Cortex of kidney (tissue), 1 donor: ENCODE measurements around the gene SLC38A9.
"Not testable (repeated sequence)": the region's sequence is repeated elsewhere in the genome, so short reads cannot be mapped to it uniquely, and the experiment has no call there.

Experiments used
- DNase-seq: peaks from one replicate; lab custom pipeline; 2025; lab: John Stamatoyannopoulos, UW

Gene SLC38A9

GRCh38 chr5:55610542-55610941 is 101.6 kb downstream of the SLC38A9 start:
- DNase-seq: no peak

- no peak for DNase-seq
Measured at GRCh38 chr5:55609413-55609812, 102.7 kb downstream of the SLC38A9 start.

- DNase-seq: no peak
Measured at GRCh38 chr5:55608595-55609349, 103.4 kb downstream of the SLC38A9 start.

- DNase-seq: not testable (repeated sequence)
Measured at GRCh38 chr5:55607309-55607708, 104.8 kb downstream of the SLC38A9 start.

DNA sequence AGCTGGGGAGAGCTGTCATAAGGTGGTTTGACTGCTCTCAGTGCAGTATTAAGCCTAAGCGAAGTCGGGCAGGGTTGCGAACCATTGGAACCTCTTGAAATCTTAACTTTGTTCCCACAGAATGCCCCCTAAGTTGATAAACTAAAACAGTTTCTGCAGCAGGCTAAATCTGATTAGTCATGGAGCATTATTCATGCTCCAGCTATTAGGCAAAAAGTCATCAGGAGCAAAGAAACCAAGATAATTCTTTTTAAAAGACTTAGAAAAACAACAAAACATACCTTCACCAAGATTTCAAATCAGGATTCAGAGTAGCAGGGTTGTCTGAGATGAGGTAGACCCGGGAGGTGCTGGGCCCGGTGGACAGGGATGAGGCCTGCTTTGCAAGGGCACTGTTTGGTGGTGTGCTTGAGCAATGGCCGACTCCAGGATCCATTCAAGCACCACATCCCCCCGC is 107.5 kb downstream of the SLC38A9 start:
- no peak for DNase-seq

DNA sequence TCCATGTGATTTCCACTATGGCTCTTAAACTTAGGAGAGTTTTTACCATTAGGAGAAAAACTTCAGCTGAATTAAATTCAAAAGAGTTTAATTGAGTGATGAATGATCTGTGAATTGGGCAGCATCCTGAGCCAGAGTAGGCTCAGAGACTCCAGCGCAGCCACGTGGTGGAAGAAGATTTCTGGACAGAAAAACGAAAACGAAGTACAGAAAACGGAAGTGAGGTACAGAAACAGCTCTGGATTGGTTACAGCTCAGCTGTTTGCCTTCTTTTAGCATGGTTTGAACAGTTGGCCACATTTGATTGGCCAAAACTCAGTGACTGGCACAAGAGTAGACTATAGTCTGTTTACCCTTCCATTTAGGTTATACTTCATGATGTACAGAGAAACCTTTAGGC is 108.2 kb downstream of the SLC38A9 start:
- no peak for DNase-seq

DNA sequence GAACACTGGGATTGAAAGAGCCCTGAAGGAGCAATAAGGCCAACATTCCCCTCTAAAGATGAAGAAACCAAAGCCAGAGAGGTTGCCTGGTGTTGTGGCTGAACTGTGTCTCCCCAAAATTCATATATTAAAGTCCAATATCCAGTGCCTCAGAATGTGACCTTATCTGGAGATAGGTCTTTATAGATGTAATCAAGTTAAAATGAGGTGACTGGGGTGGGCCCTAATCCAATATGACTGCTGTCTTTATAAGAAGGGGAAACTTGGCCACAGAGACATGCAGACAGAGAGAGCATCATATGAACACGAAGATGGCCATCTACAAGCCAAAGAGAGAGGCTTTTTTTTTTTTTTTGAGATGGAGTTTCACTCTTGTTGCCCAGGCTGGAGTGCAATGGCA is 110.5 kb downstream of the SLC38A9 start:
- no peak for DNase-seq

- no peak for DNase-seq
Measured at GRCh38 chr5:55601204-55601618, 110.9 kb downstream of the SLC38A9 start.

DNA sequence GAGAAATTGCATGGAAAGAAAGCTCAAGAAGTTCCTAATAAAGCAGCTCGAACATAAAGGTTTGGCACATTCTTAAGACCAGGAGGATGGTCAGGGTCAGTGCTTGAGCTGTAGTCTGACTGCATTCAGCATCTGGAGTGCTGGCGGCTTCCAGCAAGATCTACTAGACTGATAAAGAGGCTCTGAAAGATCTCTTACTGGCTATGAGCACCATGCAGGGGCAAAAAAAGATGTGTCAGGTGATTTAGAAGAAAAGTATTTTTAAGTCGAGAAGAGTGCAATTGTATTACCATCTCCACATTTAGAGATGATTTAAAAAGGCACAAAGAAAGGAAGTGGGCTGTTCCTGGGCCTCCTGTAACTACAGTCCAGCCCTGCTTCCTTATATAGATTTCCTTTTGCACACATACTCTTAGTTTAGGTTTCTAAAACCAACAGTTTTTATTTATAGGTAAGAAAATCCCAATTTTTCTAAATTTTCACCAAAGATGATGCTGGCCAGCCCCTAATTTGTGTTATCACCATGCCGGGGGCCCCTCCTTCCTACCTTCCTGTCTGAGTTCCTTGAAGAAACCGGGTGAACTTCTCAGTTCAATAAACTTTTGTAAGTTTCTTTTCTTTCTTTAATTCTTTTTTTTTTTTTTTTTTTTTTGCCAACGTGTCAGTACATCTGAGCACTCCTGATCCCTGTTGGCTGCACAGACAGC is 111.5 kb downstream of the SLC38A9 start:
- DNase-seq: no peak

- no peak for DNase-seq
Measured at GRCh38 chr5:55600086-55600485, 112.0 kb downstream of the SLC38A9 start.

GRCh38 chr5:55599148-55600050 is 112.7 kb downstream of the SLC38A9 start:
- DNase-seq: no peak

- DNase-seq: no peak
Measured at GRCh38 chr5:55597014-55597981, 114.8 kb downstream of the SLC38A9 start.

GRCh38 chr5:55594671-55595070 is 117.5 kb downstream of the SLC38A9 start:
- no peak for DNase-seq

- no peak for DNase-seq
Measured at GRCh38 chr5:55593115-55593472, 119.0 kb downstream of the SLC38A9 start.

- DNase-seq: no peak
Measured at GRCh38 chr5:55592388-55593114, 119.6 kb downstream of the SLC38A9 start.

DNA sequence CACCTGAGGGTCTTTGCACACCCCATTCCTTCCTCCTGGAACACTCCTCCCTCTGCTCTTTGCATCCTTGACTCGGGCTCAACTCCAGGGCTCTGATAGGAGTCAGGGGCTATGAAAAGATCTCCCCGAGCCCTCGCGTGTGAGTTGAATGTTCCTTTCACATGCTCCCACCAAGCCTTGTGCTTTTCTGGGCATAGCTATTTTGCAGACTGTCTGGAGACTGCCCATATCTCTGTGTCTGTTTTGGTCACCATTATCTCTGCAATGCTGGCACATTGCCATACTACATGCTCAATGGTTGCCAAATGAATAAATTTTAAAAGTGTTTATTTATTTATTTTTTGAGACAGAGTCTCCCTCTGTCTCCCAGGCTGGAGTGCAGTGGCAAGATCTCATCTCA is 120.4 kb downstream of the SLC38A9 start:
- DNase-seq: no peak

- no peak for DNase-seq
Measured at GRCh38 chr5:55585206-55585610, 126.9 kb downstream of the SLC38A9 start.

- no peak for DNase-seq
Measured at GRCh38 chr5:55584398-55585205, 127.5 kb downstream of the SLC38A9 start.

GRCh38 chr5:55583578-55583977 is 128.5 kb downstream of the SLC38A9 start:
- DNase-seq: no peak

DNA sequence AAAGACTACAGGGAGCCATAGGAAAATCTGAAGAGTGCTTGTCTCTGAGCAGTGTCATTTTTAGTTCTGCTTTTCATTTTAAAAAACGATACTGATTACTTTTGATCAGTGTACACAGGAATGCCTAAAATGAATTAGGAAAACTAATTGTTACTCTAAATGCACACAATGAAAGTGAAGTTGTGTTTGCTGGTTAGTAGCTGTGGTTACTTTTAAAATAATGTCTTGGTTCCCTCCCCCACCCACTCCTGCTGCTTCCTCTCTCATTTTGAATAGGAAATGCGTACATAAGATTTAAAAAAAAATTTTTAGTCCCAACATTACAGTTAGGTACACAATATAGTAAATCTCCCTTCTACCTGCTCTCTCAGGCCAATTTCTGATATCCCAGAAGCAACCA is 129.9 kb downstream of the SLC38A9 start:
- no peak for DNase-seq
